Epithelial cell of proximal tubule (primary cell): ENCODE data around the gene DAB2IP. TPM values are rescaled to one million over a fixed set of nuclear protein-coding genes. Genes with fewer than 3 reads are reported as not detected.

Source experiments
- DNase-seq: peaks from one replicate; pipeline ENCODE4 v3.0.0-alpha.2; 2011; ENCODE audit warnings: low read depth
- H3K4me3 ChIP-seq: 2 replicates; pipeline ENCODE4 v1.5.1; 2011; ENCODE audit warnings: low read depth, mild to moderate bottlenecking, low read length
- total RNA-seq: library from RNA; depleted of rRNA; stranded (reverse); fragments of >200 nt; gene quantifications from 2 replicates; pipeline ENCODE4 v1.2.3, GENCODE V29; 2015
- TF ChIP-seq, protein P1 (sequence below): conservative IDR thresholded peaks from 2 replicates; pipeline ENCODE4 v1.5.1; 2012; ENCODE audit warnings: low read depth, mild to moderate bottlenecking, low read length

DAB2IP gene
- total RNA-seq, 1 donor from 2014 or later, result 23.8 TPM

DNA sequence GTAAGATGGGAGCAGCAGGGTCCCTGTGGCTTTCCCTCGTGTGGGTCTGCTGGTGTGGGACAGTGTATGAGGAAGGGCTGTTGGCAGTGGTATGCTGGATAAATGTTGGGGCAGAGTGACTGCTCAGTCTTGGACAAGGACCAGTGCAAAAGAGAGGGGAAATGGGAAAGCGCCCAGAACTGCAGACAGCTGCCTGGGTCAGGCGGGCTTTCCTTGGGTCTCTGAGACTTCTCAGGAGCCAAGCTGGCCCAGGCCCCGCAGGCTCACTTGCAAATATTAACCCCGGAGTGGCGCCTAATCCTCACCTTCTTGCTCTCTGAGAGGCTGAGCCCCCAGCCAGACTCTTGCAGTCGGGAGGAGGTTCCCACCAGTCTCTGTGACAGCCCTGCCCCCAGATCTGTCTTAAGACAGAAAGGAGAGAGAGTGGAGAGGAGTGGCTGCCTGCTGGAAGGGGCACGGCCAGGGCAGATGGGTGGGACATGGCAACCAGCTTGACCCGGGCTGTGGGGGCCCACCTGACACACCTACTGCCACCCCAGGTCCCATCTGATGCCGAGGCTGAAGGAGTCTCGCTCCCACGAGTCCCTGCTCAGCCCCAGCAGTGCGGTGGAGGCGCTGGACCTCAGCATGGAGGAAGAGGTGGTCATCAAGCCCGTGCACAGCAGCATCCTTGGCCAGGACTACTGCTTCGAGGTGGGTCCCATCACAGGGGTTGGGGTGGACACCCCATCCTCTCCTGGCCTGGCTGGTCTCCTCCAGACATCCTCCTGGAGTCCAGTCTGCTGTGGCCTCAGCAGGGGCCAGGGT is 105.2 kb downstream of the DAB2IP start:
- H3K4me3 ChIP-seq, result no peak overlapping the region
- TF ChIP-seq, protein P1, sequence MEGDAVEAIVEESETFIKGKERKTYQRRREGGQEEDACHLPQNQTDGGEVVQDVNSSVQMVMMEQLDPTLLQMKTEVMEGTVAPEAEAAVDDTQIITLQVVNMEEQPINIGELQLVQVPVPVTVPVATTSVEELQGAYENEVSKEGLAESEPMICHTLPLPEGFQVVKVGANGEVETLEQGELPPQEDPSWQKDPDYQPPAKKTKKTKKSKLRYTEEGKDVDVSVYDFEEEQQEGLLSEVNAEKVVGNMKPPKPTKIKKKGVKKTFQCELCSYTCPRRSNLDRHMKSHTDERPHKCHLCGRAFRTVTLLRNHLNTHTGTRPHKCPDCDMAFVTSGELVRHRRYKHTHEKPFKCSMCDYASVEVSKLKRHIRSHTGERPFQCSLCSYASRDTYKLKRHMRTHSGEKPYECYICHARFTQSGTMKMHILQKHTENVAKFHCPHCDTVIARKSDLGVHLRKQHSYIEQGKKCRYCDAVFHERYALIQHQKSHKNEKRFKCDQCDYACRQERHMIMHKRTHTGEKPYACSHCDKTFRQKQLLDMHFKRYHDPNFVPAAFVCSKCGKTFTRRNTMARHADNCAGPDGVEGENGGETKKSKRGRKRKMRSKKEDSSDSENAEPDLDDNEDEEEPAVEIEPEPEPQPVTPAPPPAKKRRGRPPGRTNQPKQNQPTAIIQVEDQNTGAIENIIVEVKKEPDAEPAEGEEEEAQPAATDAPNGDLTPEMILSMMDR, result no peak
- no peak for DNase-seq

DNA sequence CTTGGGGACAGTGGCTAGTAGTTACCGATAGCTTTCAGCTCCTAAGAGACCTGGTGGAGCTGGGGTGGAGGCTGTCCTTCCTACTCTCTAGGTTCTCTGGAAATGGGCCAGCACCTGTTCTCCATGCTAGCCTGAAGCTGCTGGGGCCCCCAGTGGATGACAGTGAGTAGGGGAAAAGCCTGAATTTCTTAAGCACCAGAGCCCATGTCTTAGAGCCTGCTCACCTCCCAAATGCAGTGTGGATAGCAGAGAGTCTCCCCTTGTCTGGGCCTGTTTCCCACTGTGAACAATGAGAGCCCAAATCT is 105.8 kb downstream of the DAB2IP start:
- TF ChIP-seq, protein P1, result no peak
- no peak overlapping the region for H3K4me3 ChIP-seq
- DNase-seq, result no peak

DNA sequence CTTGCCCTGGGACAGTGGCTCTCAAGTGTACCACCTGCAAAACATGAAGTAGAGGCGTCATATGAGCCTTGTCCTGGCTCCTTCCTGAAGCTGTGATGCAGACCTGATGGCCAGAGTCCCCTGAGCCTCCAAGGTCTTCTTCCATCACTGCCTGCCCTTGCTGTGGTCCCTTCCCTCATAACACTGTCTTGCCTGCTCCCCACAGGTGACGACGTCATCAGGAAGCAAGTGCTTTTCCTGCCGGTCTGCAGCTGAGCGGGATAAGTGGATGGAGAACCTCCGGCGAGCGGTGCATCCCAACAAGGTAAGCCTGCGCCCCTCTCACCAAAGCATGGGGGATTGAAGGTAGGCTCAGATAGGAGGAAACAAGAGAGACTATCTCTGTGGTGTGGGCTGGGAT is 107.3 kb downstream of the DAB2IP start:
- TF ChIP-seq, protein P1, result no peak
- no peak overlapping the region for H3K4me3 ChIP-seq
- DNase-seq, result no peak

DNA sequence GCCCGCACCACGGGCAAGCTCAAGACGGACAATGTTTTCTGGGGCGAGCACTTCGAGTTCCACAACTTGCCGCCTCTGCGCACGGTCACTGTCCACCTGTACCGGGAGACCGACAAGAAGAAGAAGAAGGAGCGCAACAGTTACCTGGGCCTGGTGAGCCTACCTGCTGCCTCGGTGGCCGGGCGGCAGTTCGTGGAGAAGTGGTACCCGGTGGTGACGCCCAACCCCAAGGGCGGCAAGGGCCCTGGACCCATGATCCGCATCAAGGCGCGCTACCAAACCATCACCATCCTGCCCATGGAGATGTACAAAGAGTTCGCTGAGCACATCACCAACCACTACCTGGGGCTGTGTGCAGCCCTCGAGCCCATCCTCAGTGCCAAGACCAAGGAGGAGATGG is 108.6 kb downstream of the DAB2IP start:
- TF ChIP-seq, protein P1, result no peak
- H3K4me3 ChIP-seq, result no peak overlapping the region
- no peak for DNase-seq

DNA sequence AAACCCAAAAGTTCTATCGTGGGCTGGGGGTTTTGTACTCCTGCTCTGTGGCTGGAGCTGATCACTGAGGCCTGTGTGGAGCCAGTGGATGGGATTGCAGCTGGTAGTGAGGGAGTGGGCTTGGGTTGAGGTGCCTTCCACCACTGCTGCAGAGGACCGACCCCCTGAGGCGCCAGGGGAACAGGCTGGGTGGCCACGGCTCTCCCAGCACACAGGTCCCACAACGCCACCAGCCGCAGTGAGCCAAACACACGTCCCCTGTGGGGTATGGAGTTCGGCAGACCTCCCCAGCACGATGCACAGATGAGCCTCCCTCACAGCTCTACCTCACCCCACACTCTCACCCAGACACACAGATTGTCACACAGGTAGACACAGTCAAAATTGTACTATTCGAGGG is 109.1 kb downstream of the DAB2IP start:
- TF ChIP-seq, protein P1, result no peak
- H3K4me3 ChIP-seq, result no peak overlapping the region
- no peak for DNase-seq

DNA sequence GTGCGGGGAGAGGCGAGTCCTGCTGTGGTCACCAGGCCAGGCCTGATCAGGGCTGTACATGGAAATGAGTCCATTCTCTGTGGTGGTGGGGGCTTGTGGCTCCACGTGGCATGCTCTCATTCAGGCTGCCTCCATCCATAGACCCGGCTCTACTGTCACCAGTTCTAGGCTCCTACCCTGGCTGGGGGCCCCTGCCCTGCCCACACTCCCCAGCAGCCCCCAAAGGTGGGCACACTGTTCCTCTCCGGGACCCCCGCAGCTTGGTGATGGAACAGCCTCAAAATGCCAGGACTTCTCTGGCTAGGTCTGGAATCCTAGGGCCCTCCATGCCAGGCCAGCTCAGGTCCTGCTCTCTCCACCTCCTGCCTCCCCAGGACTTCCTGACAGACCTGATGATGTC is 111.7 kb downstream of the DAB2IP start:
- no peak for DNase-seq
- no peak overlapping the region for H3K4me3 ChIP-seq
- TF ChIP-seq, protein P1, result no peak
